Endothelial cell of umbilical vein (primary cell): ENCODE measurements around the gene FOXN1. TPM values are rescaled to one million over a fixed set of nuclear protein-coding genes. Genes with fewer than 3 reads are reported as not detected.

Experiments used
- BruUV-seq: library from RNA; stranded (reverse); fragments of 400-500 nt; replicated peaks from 2 replicates; lab custom pipeline; 2021; lab: Mats Ljungman, UMichigan
- CTCF ChIA-PET: fragments of 300-600, 350-600 bp; sonication (Branson Sonifier 250); formaldehyde crosslinking; loops from one replicate; lab custom pipeline; 2021; ENCODE audit warnings: antibody characterized with exemption, inconsistent platforms; lab: Charles Lee
- POLR2A ChIA-PET: fragments of 300-600, 350-600 bp; sonication (Branson Sonifier 250); formaldehyde crosslinking; loops from one replicate; lab custom pipeline; 2021; ENCODE audit warnings: antibody characterized with exemption, inconsistent platforms; lab: Charles Lee
- DNase-seq: peaks from one replicate; pipeline ENCODE4 v3.0.0-alpha.2; 2011; ENCODE audit warnings: low read depth, low spot score
- FAIRE-seq: peaks from 2 replicates; lab custom pipeline; 2011; peaks lifted over from hg19 to GRCh38; lab: Jason Lieb, UNC
- H2AFZ ChIP-seq: 2 replicates; pipeline ENCODE4 v1.6.0; 2012; ENCODE audit warnings: low read depth, low read length, control low read depth, inconsistent platforms
- H3K27ac ChIP-seq: 2 replicates; pipeline ENCODE4 v1.5.1; 2011; ENCODE audit warnings: low read depth, mild to moderate bottlenecking, control low read depth, low read length, moderate library complexity; ENCODE audit not compliant: insufficient read depth
- H3K27me3 ChIP-seq, 2 experiments: 2 replicates each; pipeline versions ENCODE4 v1.6.0 to v1.6.1; 2011; ENCODE audit warnings: low read length in 2 of 2, mixed read lengths in 1 of 2; ENCODE audit not compliant: control insufficient read depth in 2 of 2, insufficient read depth in 2 of 2
- H3K36me3 ChIP-seq, 2 experiments: 2 replicates in 1 of 2; 3 replicates in 1 of 2; pipeline ENCODE4 v1.5.1; 2011; ENCODE audit warnings: low read length in 2 of 2, mild to moderate bottlenecking in 1 of 2, moderate library complexity in 1 of 2; ENCODE audit not compliant: control insufficient read depth in 2 of 2, insufficient read depth in 2 of 2; ENCODE audit errors: extremely low read depth in 1 of 2
- H3K4me1 ChIP-seq: 3 replicates; pipeline ENCODE4 v1.5.1; 2011; ENCODE audit warnings: mild to moderate bottlenecking, low read length; ENCODE audit not compliant: control insufficient read depth, insufficient read depth; ENCODE audit errors: extremely low read depth
- H3K4me2 ChIP-seq: 2 replicates; pipeline ENCODE4 v1.6.1; 2011; ENCODE audit warnings: low read length, control low read depth, mixed read lengths; ENCODE audit not compliant: insufficient read depth
- H3K4me3 ChIP-seq, 3 experiments: fragments of 200-600 bp in 1 of 3; sonication (generic), shearing (Covaris generic) in 1 of 3; replicated peaks in 1 of 3; 2 replicates each; pipeline ENCODE4 v1.5.1; 2011 to 2016; ENCODE audit warnings: control low read depth in 3 of 3, low read length in 3 of 3, mild to moderate bottlenecking in 2 of 3, inconsistent platforms in 1 of 3, low read depth in 1 of 3, moderate library complexity in 1 of 3; ENCODE audit not compliant: insufficient read depth in 1 of 3
- H3K79me2 ChIP-seq: 2 replicates; pipeline ENCODE4 v1.6.0; 2012; ENCODE audit warnings: low read length, inconsistent platforms; ENCODE audit not compliant: control insufficient read depth, insufficient read depth
- H3K9ac ChIP-seq: replicated peaks from 2 replicates; pipeline ENCODE3; 2011; ENCODE audit warnings: low read length, control low read depth; ENCODE audit not compliant: insufficient read depth; ENCODE audit errors: extremely low read depth
- H3K9me1 ChIP-seq: replicated peaks from 3 replicates; pipeline ENCODE4 v1.6.0; 2011; ENCODE audit warnings: mild to moderate bottlenecking, low read length; ENCODE audit not compliant: control insufficient read depth, insufficient read depth; ENCODE audit errors: extremely low read depth
- H3K9me3 ChIP-seq: replicated peaks from 2 replicates; pipeline ENCODE4 v1.5.1; 2012; ENCODE audit warnings: low read length, inconsistent platforms; ENCODE audit not compliant: control insufficient read depth, insufficient read depth
- H4K20me1 ChIP-seq: replicated peaks from 2 replicates; pipeline ENCODE3; 2011; ENCODE audit warnings: mild to moderate bottlenecking, low read length; ENCODE audit not compliant: control insufficient read depth, insufficient read depth; ENCODE audit errors: extremely low read depth
- EZH2 ChIP-seq: IDR thresholded peaks from 2 replicates; pipeline ENCODE4 v1.6.1; 2012; ENCODE audit warnings: borderline replicate concordance, low read depth, mild to moderate bottlenecking, moderate library complexity, low read length, inconsistent platforms; ENCODE audit not compliant: severe bottlenecking
- GATA2 ChIP-seq: IDR thresholded peaks from 2 replicates; pipeline ENCODE4 v1.7.0; 2011; ENCODE audit warnings: low read depth, mild to moderate bottlenecking, moderate library complexity, mixed read lengths, low read length; ENCODE audit not compliant: insufficient read length, insufficient read depth
- MYC ChIP-seq: IDR thresholded peaks from one replicate; pipeline ENCODE4 v1.6.1; 2011; ENCODE audit warnings: mild to moderate bottlenecking, low read depth, low read length
- POLR2AphosphoS5 ChIP-seq: IDR thresholded peaks from 2 replicates; pipeline ENCODE4 v1.6.1; 2012; ENCODE audit warnings: low read depth, mild to moderate bottlenecking, control low read depth, low read length, moderate library complexity; ENCODE audit not compliant: insufficient read depth
- dilution Hi-C: fragments of 300-500 bp; cut with MboI; formaldehyde crosslinking; loops from one replicate; pipeline ENCODE4 v1.15.0; 2019; ENCODE audit warnings: low sequenced_read_pairs; ENCODE audit not compliant: extremely low pct_ligation_motif_present
- intact Hi-C: fragments of 100-400 bp; cut with micrococcal nuclease; formaldehyde crosslinking; loops from one replicate; pipeline ENCODE4 v1.10.0; 2022
- polyA plus RNA-seq, 4 experiments: library from polyadenylated mRNA; depleted of rRNA in 3 of 4; stranded (reverse) in 3 of 4; unstranded in 1 of 4; fragments of >200 nt; gene quantifications; 2 replicates each; pipeline versions ENCODE4 v1.2.1 to v1.2.3, GENCODE V29; 2011 to 2012; ENCODE audit warnings: missing spikeins in 1 of 4
- total RNA-seq: library from RNA; stranded (reverse); gene quantifications from 2 replicates; pipeline ENCODE4 v1.2.3, GENCODE V29; 2021
- TF ChIP-seq, protein P1 (sequence below), 2 donors: IDR thresholded peaks; 1 replicate in 1 of 2; 2 replicates in 1 of 2; pipeline ENCODE4 v1.5.1; 2011; ENCODE audit warnings: low read length in 2 of 2, mild to moderate bottlenecking in 2 of 2, moderate library complexity in 2 of 2, control low read depth in 1 of 2, inconsistent platforms in 1 of 2, low read depth in 1 of 2; ENCODE audit not compliant: insufficient read depth in 1 of 2; ENCODE audit errors: extremely low read depth in 1 of 2

The FOXN1 gene
- total and polyA plus RNA-seq, 2 donors (not counting 3 experiments of a cell fraction or from before 2014, with no cell fraction given): not detected

DNA sequence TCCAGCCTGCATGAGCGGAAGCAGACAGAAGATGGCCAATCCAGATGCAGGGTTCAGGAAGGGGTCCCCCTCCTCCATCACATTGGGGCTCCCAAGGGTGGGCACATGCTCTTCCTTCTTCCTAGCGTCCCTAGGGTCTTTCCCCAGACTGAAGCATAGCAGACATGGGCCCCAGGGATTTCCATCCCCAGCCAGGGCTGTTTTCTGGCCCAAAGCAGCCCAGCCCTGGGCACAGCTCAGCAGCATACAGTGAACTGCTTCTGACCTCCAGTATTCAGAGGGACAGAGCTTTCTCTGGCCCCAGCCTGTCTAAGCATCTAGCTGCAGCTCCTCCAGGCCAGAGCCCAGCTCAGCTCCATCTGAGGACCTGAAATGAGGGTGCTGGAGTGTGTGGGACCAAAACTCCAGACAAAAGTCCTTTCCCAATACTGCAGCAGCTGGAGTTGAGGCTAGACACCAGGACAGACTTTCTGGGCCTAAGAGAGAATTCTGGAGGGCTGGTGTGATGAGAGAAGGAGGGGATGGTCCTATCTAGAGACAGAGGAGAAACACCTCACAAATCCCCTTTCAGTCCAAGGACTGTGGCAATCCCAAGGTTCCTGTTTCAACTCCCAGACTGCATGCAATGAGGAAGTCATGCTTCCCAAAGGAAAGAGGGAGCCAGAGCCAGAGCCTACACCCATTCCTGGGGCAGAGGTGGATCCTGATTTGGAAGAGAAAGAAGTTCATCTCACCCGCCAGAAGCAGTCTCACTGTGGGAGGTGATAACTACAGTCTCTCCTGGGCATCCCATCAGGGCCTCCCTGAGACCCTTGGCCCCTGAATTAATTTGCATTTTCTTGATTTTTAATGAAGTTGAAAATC lies 4.5 kb upstream of the FOXN1 start:
- ChIA-PET CTCF (interaction anchor here (1.1 kb wide), 1 partner anchor 111 kb away, joined by 3 read pairs; no protein-coding TSS in a partner anchor), POLR2A (no interaction called here)
- Histone ChIP-seq H3K36me3 (no peaks in the 10 kb centered on the region), H3K9me3 (no peaks in the 10 kb centered on the region), H3K4me2 (no peak overlapping the region), H3K4me3 (no peak overlapping the region), H3K4me1 (no peaks in the 10 kb centered on the region), H3K79me2 (no peaks in the 10 kb centered on the region), H2AFZ (no peak overlapping the region), H4K20me1 (no peaks in the 10 kb centered on the region), H3K9me1 (no peaks in the 10 kb centered on the region), H3K9ac (no peak overlapping the region), H3K27me3 (peaks cover 1 to 16% of the 10 kb centered on the region in 2 experiments), H3K27ac (no peak overlapping the region)
- no peak for TF ChIP-seq EZH2
- TF ChIP-seq MYC: no peak
- TF ChIP-seq, protein P1, sequence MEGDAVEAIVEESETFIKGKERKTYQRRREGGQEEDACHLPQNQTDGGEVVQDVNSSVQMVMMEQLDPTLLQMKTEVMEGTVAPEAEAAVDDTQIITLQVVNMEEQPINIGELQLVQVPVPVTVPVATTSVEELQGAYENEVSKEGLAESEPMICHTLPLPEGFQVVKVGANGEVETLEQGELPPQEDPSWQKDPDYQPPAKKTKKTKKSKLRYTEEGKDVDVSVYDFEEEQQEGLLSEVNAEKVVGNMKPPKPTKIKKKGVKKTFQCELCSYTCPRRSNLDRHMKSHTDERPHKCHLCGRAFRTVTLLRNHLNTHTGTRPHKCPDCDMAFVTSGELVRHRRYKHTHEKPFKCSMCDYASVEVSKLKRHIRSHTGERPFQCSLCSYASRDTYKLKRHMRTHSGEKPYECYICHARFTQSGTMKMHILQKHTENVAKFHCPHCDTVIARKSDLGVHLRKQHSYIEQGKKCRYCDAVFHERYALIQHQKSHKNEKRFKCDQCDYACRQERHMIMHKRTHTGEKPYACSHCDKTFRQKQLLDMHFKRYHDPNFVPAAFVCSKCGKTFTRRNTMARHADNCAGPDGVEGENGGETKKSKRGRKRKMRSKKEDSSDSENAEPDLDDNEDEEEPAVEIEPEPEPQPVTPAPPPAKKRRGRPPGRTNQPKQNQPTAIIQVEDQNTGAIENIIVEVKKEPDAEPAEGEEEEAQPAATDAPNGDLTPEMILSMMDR (IDR thresholded peaks at IDR 0.05; ENCODE audit: extremely low read depth in 1 of 2, insufficient read depth in 1 of 2, low read depth in 1 of 2, low read length in 2 of 2): no peak
- TF ChIP-seq POLR2AphosphoS5: no peak
- TF ChIP-seq GATA2: no peak
- DNase-seq (no peak), FAIRE-seq (no peak)
- dilution Hi-C loops (no loop called here), intact Hi-C loops (no loop called here)
- BruUV-seq: no TSS peak
